Type B pancreatic cell (in vitro differentiated cells): Measurements from ENCODE around the gene SIGLEC7. TPM values are rescaled to one million over a fixed set of nuclear protein-coding genes. Genes with fewer than 3 reads are reported as not detected.

Source experiments
- DNase-seq: peaks from one replicate; pipeline ENCODE4 v3.0.0; 2021; ENCODE audit warnings: mixed read lengths; ENCODE audit not compliant: unreplicated experiment; ENCODE audit errors: extremely low spot score
- H3K27ac Mint-ChIP-seq: 2 replicates; pipeline ENCODE4 v1.8.0; 2021; ENCODE audit warnings: mild to moderate bottlenecking, mixed read lengths
- H3K27me3 Mint-ChIP-seq: 2 replicates; pipeline ENCODE4 v1.8.0; 2021; ENCODE audit warnings: mixed read lengths
- H3K36me3 Mint-ChIP-seq: 2 replicates; pipeline ENCODE4 v1.8.0; 2021; ENCODE audit warnings: mixed read lengths
- H3K4me1 Mint-ChIP-seq: one replicate; pipeline ENCODE4 v1.8.0; 2021; ENCODE audit warnings: mixed read lengths; ENCODE audit not compliant: unreplicated experiment
- H3K4me3 Mint-ChIP-seq: 2 replicates; pipeline ENCODE4 v1.8.0; 2021; ENCODE audit warnings: mild to moderate bottlenecking, mixed read lengths
- H3K9me3 Mint-ChIP-seq: 2 replicates; pipeline ENCODE4 v1.8.0; 2021; ENCODE audit warnings: mixed read lengths
- total RNA-seq: library from RNA; stranded (reverse); gene quantifications from 2 replicates; pipeline ENCODE4 v1.2.1, GENCODE V29; 2021; ENCODE audit warnings: low replicate concordance
- TF ChIP-seq, protein P1 (sequence below): fragments of 200-600 bp; sonication (generic); conservative IDR thresholded peaks from 2 replicates; pipeline ENCODE4 v1.5.0; 2021; ENCODE audit warnings: antibody characterized with exemption, mild to moderate bottlenecking

SIGLEC7 gene
- total RNA-seq, 1 donor from 2014 or later: not detected

DNA sequence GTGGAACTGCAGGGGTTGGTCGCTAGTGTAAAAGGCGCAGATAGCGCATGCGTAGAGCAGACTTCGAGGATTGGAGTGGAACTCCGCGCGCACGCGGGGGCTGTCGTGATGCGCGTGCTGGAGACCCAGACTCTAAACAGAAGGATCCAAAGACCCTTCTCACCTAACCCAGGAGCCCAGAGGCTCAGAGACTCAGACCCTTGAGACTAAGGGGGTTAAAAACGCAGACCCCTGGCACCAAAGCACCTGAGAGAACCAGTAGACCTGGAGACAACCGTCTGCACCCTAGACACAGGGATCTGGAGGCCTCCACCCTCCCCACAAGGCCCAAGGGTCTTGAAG, 33.3 kb upstream of the SIGLEC7 start:
- Mint-ChIP-seq H3K36me3 (peaks cover 4% of the 10 kb centered on the region), H3K27ac (peak overlapping the region; percentile 91), H3K27me3 (peaks cover 7% of the 10 kb centered on the region), H3K4me3 (peak overlapping the region; percentile 94), H3K4me1 (peaks cover 12% of the 10 kb centered on the region), H3K9me3 (no peaks in the 10 kb centered on the region)
- TF ChIP-seq, protein P1, sequence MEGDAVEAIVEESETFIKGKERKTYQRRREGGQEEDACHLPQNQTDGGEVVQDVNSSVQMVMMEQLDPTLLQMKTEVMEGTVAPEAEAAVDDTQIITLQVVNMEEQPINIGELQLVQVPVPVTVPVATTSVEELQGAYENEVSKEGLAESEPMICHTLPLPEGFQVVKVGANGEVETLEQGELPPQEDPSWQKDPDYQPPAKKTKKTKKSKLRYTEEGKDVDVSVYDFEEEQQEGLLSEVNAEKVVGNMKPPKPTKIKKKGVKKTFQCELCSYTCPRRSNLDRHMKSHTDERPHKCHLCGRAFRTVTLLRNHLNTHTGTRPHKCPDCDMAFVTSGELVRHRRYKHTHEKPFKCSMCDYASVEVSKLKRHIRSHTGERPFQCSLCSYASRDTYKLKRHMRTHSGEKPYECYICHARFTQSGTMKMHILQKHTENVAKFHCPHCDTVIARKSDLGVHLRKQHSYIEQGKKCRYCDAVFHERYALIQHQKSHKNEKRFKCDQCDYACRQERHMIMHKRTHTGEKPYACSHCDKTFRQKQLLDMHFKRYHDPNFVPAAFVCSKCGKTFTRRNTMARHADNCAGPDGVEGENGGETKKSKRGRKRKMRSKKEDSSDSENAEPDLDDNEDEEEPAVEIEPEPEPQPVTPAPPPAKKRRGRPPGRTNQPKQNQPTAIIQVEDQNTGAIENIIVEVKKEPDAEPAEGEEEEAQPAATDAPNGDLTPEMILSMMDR: no peak
- no peak for DNase-seq

DNA sequence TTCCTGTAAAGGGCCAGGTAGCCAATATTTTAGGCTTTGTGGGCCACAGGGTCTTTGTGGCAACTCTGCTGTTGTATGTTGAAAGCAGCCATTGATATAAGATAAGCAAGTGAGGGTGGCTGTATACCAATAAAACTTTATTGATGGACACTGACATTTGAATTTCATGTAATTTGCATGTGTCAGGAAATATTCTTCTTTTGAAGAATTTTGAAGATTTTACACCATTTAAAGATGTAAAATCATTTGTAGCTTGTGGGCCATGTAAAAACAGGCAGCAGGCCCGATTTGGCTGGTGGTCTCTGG, 31.5 kb upstream of the SIGLEC7 start:
- Mint-ChIP-seq H3K36me3 (peaks cover 4% of the 10 kb centered on the region), H3K4me3 (peak overlapping the region; percentile 39), H3K4me1 (peaks cover 12% of the 10 kb centered on the region), H3K27ac (no peak overlapping the region), H3K9me3 (no peaks in the 10 kb centered on the region), H3K27me3 (peaks cover 15% of the 10 kb centered on the region)
- TF ChIP-seq, protein P1: no peak
- DNase-seq: no peak

DNA sequence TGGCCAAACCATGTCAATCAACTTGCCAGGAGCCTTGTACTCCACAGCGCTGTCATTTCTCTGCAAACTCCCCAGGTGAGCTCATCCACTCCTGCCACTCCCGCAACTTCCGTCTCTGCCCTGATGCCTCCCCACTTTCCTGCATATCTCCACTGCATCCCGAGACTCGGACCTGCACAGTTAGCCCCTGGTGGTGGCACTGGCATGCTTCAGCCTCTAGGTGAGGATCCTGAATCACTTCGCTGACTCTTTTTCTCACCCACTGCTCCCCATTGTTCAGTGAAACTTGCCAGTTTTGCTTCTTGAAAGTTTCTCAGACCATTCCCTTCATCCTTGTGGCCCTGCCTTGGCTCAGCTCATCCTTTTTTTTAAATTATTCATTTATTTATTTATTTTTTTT, 30.5 kb upstream of the SIGLEC7 start:
- peaks cover 12% of the 10 kb centered on the region for H3K4me1 Mint-ChIP-seq
- no peak overlapping the region for H3K4me3 Mint-ChIP-seq
- TF ChIP-seq, protein P1: peak; percentile 52
- H3K9me3 Mint-ChIP-seq: no peaks in the 10 kb centered on the region
- peaks cover 20% of the 10 kb centered on the region for H3K27me3 Mint-ChIP-seq
- no peak for DNase-seq
- no peaks in the 10 kb centered on the region for H3K36me3 Mint-ChIP-seq
- H3K27ac Mint-ChIP-seq: no peak overlapping the region

DNA sequence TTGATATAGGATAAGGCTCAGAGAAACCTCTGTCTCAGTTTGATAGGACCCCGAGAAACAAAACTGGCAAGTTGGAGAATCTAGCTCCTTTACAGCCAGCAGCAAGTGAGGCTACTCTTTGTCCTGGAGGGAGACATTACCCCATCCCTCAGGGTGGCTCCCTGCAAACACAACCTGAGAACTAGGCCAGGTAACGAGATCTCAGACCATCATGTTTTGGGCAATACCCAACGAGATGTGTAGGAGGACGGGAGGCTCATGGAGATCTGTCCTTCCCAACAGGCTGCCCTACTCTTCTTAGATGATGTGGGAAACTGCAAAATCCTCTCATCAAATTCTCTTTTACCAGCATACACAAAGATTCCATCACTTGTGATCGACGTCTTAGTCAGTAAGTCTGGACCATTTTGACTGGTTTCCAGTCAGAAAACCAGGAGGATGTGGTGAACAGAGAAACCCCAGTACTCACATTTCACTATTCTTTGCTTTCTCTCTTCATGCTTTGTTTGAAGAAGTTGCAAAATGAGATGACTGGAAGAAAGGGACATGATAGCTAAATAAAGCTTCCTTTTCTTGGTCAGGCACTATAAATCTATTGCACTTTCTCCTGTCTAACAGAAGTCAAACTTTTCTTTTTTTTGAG, 27.9 kb upstream of the SIGLEC7 start:
- Mint-ChIP-seq H3K27me3 (peaks cover 32% of the 10 kb centered on the region), H3K36me3 (no peaks in the 10 kb centered on the region), H3K9me3 (no peaks in the 10 kb centered on the region), H3K27ac (no peak overlapping the region), H3K4me3 (no peak overlapping the region), H3K4me1 (no peaks in the 10 kb centered on the region)
- no peak for DNase-seq
- TF ChIP-seq, protein P1: no peak

DNA sequence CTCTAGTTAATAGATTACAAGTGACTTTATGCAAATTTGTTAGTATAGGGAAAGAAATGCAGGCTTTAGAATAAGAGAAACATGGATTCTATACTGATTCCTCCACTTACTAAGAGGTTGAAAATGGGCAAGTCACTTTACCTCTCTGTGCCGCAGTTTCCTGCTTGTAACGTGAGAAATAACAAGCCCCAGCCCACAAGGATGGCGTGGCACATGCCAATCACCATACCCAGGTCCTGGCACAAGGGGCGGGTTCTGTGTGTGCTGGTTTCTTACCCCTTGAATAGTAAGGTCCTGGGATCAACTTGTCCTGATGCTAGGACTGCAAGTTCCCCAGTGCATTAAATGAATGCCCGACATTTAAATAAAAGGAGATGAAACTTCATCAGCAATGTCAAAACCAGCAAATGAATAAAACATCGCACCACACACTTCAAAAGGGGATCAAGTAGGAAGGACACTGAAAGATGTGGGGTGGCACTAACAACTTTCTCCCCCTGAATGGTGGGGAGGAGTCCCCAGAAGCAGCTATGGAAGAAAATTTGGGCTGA, 25.3 kb upstream of the SIGLEC7 start:
- Mint-ChIP-seq H3K9me3 (no peaks in the 10 kb centered on the region), H3K27me3 (peaks cover 33% of the 10 kb centered on the region), H3K4me3 (no peak overlapping the region), H3K36me3 (no peaks in the 10 kb centered on the region), H3K27ac (no peak overlapping the region), H3K4me1 (no peaks in the 10 kb centered on the region)
- DNase-seq: no peak
- TF ChIP-seq, protein P1: no peak

DNA sequence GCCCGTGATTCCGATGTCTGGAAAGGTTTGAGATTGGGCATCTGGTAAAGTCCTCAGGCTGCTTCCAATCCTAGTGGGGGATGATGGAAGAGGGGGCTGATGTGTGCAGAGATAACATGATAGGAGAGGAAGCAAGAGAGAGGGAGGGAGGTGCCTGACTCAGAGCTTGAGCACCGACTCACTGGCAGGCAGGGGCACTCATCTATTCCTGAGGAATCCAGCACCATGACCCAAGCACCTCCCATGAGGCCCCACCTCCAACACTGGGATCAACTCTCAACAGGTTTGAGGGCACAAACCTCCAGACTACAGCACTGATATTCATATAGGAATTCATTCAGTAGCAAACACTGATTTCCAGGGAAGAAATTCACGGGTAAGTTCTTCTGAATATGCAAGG, 23.0 kb upstream of the SIGLEC7 start:
- Mint-ChIP-seq H3K4me1 (no peaks in the 10 kb centered on the region), H3K36me3 (no peaks in the 10 kb centered on the region), H3K4me3 (no peak overlapping the region), H3K9me3 (no peaks in the 10 kb centered on the region), H3K27me3 (peaks cover 36% of the 10 kb centered on the region), H3K27ac (no peak overlapping the region)
- no peak for DNase-seq
- TF ChIP-seq, protein P1: no peak
